HG03432 (cell line): ENCODE results near the gene COQ10B.
"Not testable (repeated sequence)": the region's sequence is repeated elsewhere in the genome, so short reads cannot be mapped to it uniquely, and the experiment has no call there.

Experiments
- ATAC-seq: cut with Tn5 transposase; IDR thresholded peaks from one replicate; pipeline ENCODE4 v1.9.1; 2021; ENCODE audit warnings: mild to moderate bottlenecking, moderate library complexity; ENCODE audit not compliant: unreplicated experiment

Gene COQ10B

GRCh38 chr2:197450465-197450864 is 2.9 kb upstream of the COQ10B start:
- ATAC-seq: no peak

GRCh38 chr2:197450935-197451358 is 2.4 kb upstream of the COQ10B start:
- ATAC-seq: not testable (repeated sequence)

- ATAC-seq: no peak
Measured at GRCh38 chr2:197452754-197453122, 614 bp upstream of the COQ10B start.

GRCh38 chr2:197453914-197454398 is 604 bp downstream of the COQ10B start:
- ATAC-seq: peak; percentile 37

- no peak for ATAC-seq
Measured at GRCh38 chr2:197454923-197455322, 1.6 kb downstream of the COQ10B start.

- no peak for ATAC-seq
Measured at GRCh38 chr2:197455428-197455827, 2.1 kb downstream of the COQ10B start.

- no peak for ATAC-seq
Measured at GRCh38 chr2:197460649-197461048, 7.3 kb downstream of the COQ10B start.

- no peak for ATAC-seq
Measured at GRCh38 chr2:197461057-197461456, 7.7 kb downstream of the COQ10B start.

GRCh38 chr2:197464175-197464574 is 10.8 kb downstream of the COQ10B start:
- no peak for ATAC-seq

GRCh38 chr2:197472166-197472565 is 18.8 kb downstream of the COQ10B start:
- no peak for ATAC-seq

- no peak for ATAC-seq
Measured at GRCh38 chr2:197477797-197478196, 24.4 kb downstream of the COQ10B start.

- no peak for ATAC-seq
Measured at GRCh38 chr2:197480165-197481036, 27.0 kb downstream of the COQ10B start.

GRCh38 chr2:197484248-197484647 is 30.9 kb downstream of the COQ10B start:
- ATAC-seq: not testable (repeated sequence)

- ATAC-seq: no peak
Measured at GRCh38 chr2:197486175-197486574, 32.8 kb downstream of the COQ10B start.

- no peak for ATAC-seq
Measured at GRCh38 chr2:197487385-197487784, 34.0 kb downstream of the COQ10B start.

GRCh38 chr2:197495433-197496134 is 42.2 kb downstream of the COQ10B start:
- ATAC-seq: no peak

GRCh38 chr2:197496695-197497094 is 43.3 kb downstream of the COQ10B start:
- no peak for ATAC-seq

GRCh38 chr2:197497326-197497725 is 44.0 kb downstream of the COQ10B start:
- ATAC-seq: no peak

GRCh38 chr2:197498235-197498936 is 45.0 kb downstream of the COQ10B start:
- ATAC-seq: no peak

GRCh38 chr2:197498937-197499593 is 45.7 kb downstream of the COQ10B start:
- peak; percentile 13 for ATAC-seq
